ENCODE results near the gene WNT2. TPM values are rescaled to one million over a fixed set of nuclear protein-coding genes. Genes with fewer than 3 reads are reported as not detected.
"Not testable (repeated sequence)": the region's sequence is repeated elsewhere in the genome, so short reads cannot be mapped to it uniquely, and the experiment has no call there.

WNT2 gene
- total RNA-seq, 1 experiment from 2014 or later = not detected

DNA sequence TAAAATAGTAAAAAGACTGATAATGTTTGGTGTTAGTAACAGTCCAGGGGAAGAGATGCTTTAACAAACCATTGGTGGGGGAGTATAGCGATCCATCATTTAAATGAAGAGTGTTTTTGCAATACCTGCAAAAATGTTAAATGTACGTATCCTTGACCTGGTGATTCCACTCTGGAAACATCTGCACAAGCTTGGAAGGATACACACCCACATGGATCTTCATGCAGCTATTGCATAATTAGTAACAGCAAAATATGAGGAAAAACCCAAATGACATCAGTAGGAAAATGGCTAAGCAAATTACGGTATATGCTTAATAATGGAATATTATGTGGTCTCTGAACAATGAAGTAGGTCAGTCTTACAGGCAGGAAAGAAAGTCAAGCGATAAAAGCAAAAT is 20.5 kb downstream of the WNT2 start:
- CTCF ChIA-PET = no interaction called here
- no peak for DNase-seq

DNA sequence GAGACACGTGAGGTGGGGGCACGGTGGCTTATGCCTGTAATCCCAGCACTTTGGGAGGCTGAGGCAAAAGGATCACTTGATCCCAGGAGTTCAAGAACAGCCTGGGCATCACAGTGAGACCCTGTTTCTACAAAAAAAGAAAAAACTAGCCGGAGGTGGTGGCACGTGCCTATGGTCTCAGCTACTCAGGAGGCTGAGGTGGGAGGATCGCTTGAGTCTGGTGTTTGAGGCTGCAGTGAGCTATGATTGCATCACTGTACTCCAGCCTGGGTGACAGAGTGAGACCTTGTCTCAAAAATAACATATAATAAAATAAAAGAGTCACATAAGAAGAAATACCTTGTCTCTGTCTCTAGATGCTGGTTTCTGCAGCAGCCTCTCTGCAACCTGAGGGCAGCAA is 22.4 kb downstream of the WNT2 start:
- H3K4me2 ChIP-seq (ENCODE audit: low read length); H3K4me3 ChIP-seq (ENCODE audit: low read length); H3K27ac ChIP-seq (ENCODE audit: low read length); ATAC-seq; intact Hi-C loops (cut with micrococcal nuclease); H3K36me3 ChIP-seq (ENCODE audit: low read depth, low read length); H4K20me1 ChIP-seq (ENCODE audit: low read length); H3K27me3 ChIP-seq (ENCODE audit: low read length); H3K9me3 ChIP-seq (ENCODE audit: low read length); H3K4me1 ChIP-seq (ENCODE audit: insufficient read depth, low read length); CTCF ChIA-PET; BruUV-seq (replicated peaks); H3F3A ChIP-seq (ENCODE audit: low read length, unreplicated experiment); H3K79me2 ChIP-seq (ENCODE audit: low read length); H2AFZ ChIP-seq (ENCODE audit: low read length); DNase-seq; H3K9me2 ChIP-seq (replicated peaks; ENCODE audit: low read length); POLR2A ChIA-PET (ENCODE audit: unreplicated experiment); H3K9ac ChIP-seq (ENCODE audit: low read length): not testable (repeated sequence)

More for the DNA sequence above, 20.5 kb downstream of the WNT2 start:
- Histone ChIP-seq H4K20me1 (ENCODE audit: low read length) (no peaks in the 10 kb centered on the region), H3K4me3 (ENCODE audit: low read length) (no peak overlapping the region), H3K9ac (ENCODE audit: low read length) (no peak overlapping the region), H3K9me3 (ENCODE audit: low read length) (no peaks in the 10 kb centered on the region), H3K4me2 (ENCODE audit: low read length) (no peak overlapping the region), H3K27me3 (ENCODE audit: low read length) (no peaks in the 10 kb centered on the region), H3K79me2 (ENCODE audit: low read length) (no peaks in the 10 kb centered on the region), H3K27ac (ENCODE audit: low read length) (no peak overlapping the region), H3K9me2 (replicated peaks; ENCODE audit: low read length) (no peaks in the 10 kb centered on the region), H3K4me1 (ENCODE audit: insufficient read depth, low read length) (no peaks in the 10 kb centered on the region), H2AFZ (ENCODE audit: low read length) (no peak overlapping the region), H3F3A (ENCODE audit: low read length, unreplicated experiment) (no peaks in the 10 kb centered on the region), H3K36me3 (ENCODE audit: low read depth, low read length) (no peaks in the 10 kb centered on the region)
- TF ChIP-seq, protein P1, sequence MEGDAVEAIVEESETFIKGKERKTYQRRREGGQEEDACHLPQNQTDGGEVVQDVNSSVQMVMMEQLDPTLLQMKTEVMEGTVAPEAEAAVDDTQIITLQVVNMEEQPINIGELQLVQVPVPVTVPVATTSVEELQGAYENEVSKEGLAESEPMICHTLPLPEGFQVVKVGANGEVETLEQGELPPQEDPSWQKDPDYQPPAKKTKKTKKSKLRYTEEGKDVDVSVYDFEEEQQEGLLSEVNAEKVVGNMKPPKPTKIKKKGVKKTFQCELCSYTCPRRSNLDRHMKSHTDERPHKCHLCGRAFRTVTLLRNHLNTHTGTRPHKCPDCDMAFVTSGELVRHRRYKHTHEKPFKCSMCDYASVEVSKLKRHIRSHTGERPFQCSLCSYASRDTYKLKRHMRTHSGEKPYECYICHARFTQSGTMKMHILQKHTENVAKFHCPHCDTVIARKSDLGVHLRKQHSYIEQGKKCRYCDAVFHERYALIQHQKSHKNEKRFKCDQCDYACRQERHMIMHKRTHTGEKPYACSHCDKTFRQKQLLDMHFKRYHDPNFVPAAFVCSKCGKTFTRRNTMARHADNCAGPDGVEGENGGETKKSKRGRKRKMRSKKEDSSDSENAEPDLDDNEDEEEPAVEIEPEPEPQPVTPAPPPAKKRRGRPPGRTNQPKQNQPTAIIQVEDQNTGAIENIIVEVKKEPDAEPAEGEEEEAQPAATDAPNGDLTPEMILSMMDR (conservative IDR thresholded peaks at IDR 0.05; ENCODE audit: low read depth, low read length) = no peak
- TF ChIP-seq EZH2phosphoT487 (IDR thresholded peaks at IDR 0.05; ENCODE audit: borderline replicate concordance, low read length) = no peak
- TF ChIP-seq EZH2 (IDR thresholded peaks at IDR 0.05; ENCODE audit: low read length, unreplicated experiment) = no peak
- POLR2A ChIA-PET (ENCODE audit: unreplicated experiment) = no interaction called here
- no peak for ATAC-seq
- no TSS peak for BruUV-seq (replicated peaks)
- intact Hi-C loops (cut with micrococcal nuclease) = no loop called here

DNA sequence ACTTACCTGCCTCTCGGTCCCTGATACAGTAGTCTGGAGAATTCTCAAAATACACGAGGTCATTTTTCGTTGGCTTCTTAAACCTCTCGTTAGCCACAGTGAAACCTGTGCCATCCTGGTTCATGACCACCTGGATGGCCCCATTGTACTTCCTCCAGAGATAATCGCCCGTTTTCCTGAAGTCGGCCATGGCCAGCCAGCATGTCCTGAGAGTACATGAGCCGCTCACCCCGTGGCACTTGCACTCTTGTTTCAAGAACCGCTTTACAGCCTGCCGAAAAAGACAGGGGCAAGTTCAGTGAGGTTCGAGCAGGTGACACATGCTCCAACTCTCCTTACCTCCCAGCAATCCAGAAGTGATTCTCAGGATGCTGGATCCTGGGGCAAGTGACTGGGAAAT is 25.3 kb downstream of the WNT2 start:
- no peaks in the 10 kb centered on the region for H3K79me2 ChIP-seq (ENCODE audit: low read length)
- POLR2A ChIA-PET (ENCODE audit: unreplicated experiment) = no interaction called here
- BruUV-seq (replicated peaks) = no TSS peak

More for the DNA sequence above, 25.3 kb downstream of the WNT2 start:
- no peak overlapping the region for H3K27ac ChIP-seq (ENCODE audit: low read length)
- 0 out of 2 replicates have a peak, but pooled peaks cover 10% of the 10 kb centered on the region for H3K27me3 ChIP-seq (ENCODE audit: low read length)
- H3K9me2 ChIP-seq (replicated peaks; ENCODE audit: low read length) = no peaks in the 10 kb centered on the region
- no peaks in the 10 kb centered on the region for H3K9me3 ChIP-seq (ENCODE audit: low read length)
- no peak for DNase-seq
- H3K36me3 ChIP-seq (ENCODE audit: low read depth, low read length) = no peaks in the 10 kb centered on the region
- no peaks in the 10 kb centered on the region for H3K4me1 ChIP-seq (ENCODE audit: insufficient read depth, low read length)
- TF ChIP-seq EZH2phosphoT487 (IDR thresholded peaks at IDR 0.05; ENCODE audit: borderline replicate concordance, low read length) = no peak
- no peak for TF ChIP-seq EZH2 (IDR thresholded peaks at IDR 0.05; ENCODE audit: low read length, unreplicated experiment)
- TF ChIP-seq, protein P1 (conservative IDR thresholded peaks at IDR 0.05; ENCODE audit: low read depth, low read length) = no peak
- ATAC-seq = no peak
- H3K4me2 ChIP-seq (ENCODE audit: low read length) = no peak overlapping the region
- CTCF ChIA-PET = no interaction called here
- no peak overlapping the region for H3K4me3 ChIP-seq (ENCODE audit: low read length)
- no peak overlapping the region for H2AFZ ChIP-seq (ENCODE audit: low read length)
- no peaks in the 10 kb centered on the region for H4K20me1 ChIP-seq (ENCODE audit: low read length)
- intact Hi-C loops (cut with micrococcal nuclease) = no loop called here
- H3K9ac ChIP-seq (ENCODE audit: low read length) = no peak overlapping the region
- H3F3A ChIP-seq (ENCODE audit: low read length, unreplicated experiment) = no peaks in the 10 kb centered on the region
